GM12878 (cell line): ENCODE data around the gene TNFRSF6B. TPM values are rescaled to one million over a fixed set of nuclear protein-coding genes. Genes with fewer than 3 reads are reported as not detected.

Experiments
- ATAC-seq: fragments of 200-7000 bp; cut with Tn5 transposase; 3 replicates; pipeline ENCODE4 v1.9.1; 2020; ENCODE audit warnings: mild to moderate bottlenecking, moderate library complexity
- BruUV-seq: library from RNA; stranded (reverse); fragments of 400-500 nt; replicated peaks from 2 replicates; lab custom pipeline; 2021; lab: Mats Ljungman, UMichigan
- CTCF ChIA-PET: fragments of 300-600 bp; sonication (Branson Sonifier 250); formaldehyde crosslinking; extraction: SDS; loops from one replicate; lab custom pipeline; 2021; ENCODE audit warnings: inconsistent platforms; lab: Yijun Ruan, JAX
- POLR2A ChIA-PET: fragments of 350-600 bp; formaldehyde crosslinking; extraction: SDS; loops from one replicate; lab custom pipeline; 2021; ENCODE audit warnings: inconsistent platforms; lab: Charles Lee
- RAD21 ChIA-PET: fragments of 300-600 bp; sonication (Branson Sonifier 250); formaldehyde crosslinking; loops from one replicate; lab custom pipeline; 2023; ENCODE audit warnings: antibody characterized with exemption; ENCODE audit not compliant: unreplicated experiment; lab: Charles Lee
- SMC1A ChIA-PET: fragments of 300-600 bp; sonication (Branson Sonifier 250); formaldehyde crosslinking; loops from one replicate; lab custom pipeline; 2023; ENCODE audit not compliant: unreplicated experiment, uncharacterized antibody; lab: Charles Lee
- DNase-seq: peaks from one replicate; pipeline ENCODE4 v3.0.0-alpha.2; 2011; ENCODE audit warnings: low read depth, low spot score
- FAIRE-seq: peaks from 3 replicates; lab custom pipeline; 2011; peaks lifted over from hg19 to GRCh38; lab: Jason Lieb, UNC
- H2AFZ ChIP-seq: 2 replicates; pipeline ENCODE4 v1.6.0; 2011; ENCODE audit warnings: low read depth, low read length, control low read depth; ENCODE audit not compliant: control insufficient read depth
- H3K27ac ChIP-seq: 2 replicates; pipeline ENCODE4 v1.5.1; 2011; ENCODE audit warnings: control low read depth; ENCODE audit not compliant: control insufficient read depth, insufficient read depth
- H3K27me3 ChIP-seq, 2 experiments: replicated peaks in 1 of 2; 2 replicates each; pipeline versions ENCODE4 v1.6.0 to v1.6.1; 2011; ENCODE audit warnings: low read length in 1 of 2; ENCODE audit not compliant: control insufficient read depth in 2 of 2, insufficient read depth in 2 of 2
- H3K36me3 ChIP-seq, 2 experiments: 2 replicates each; pipeline ENCODE4 v1.5.1; 2011; ENCODE audit warnings: low read length in 1 of 2; ENCODE audit not compliant: control insufficient read depth in 2 of 2, insufficient read depth in 2 of 2
- H3K4me1 ChIP-seq: 2 replicates; pipeline ENCODE4 v1.6.1; 2011; ENCODE audit warnings: mild to moderate bottlenecking, low read length, moderate library complexity, mixed read lengths; ENCODE audit not compliant: control insufficient read depth, insufficient read depth
- H3K4me2 ChIP-seq: 2 replicates; pipeline ENCODE4 v1.6.0; 2011; ENCODE audit warnings: control low read depth; ENCODE audit not compliant: control insufficient read depth, insufficient read depth
- H3K4me3 ChIP-seq: fragments of 200-600 bp; sonication (generic); 2 replicates; pipeline ENCODE4 v1.5.1; 2016
- H3K79me2 ChIP-seq: 2 replicates; pipeline ENCODE4 v1.6.0; 2011; ENCODE audit warnings: low read length; ENCODE audit not compliant: control insufficient read depth, insufficient read depth
- H3K9ac ChIP-seq: 2 replicates; pipeline ENCODE4 v1.8.0; 2011; ENCODE audit warnings: low read length, control low read depth, mixed read lengths; ENCODE audit not compliant: control insufficient read depth, insufficient read depth
- H3K9me3 ChIP-seq: replicated peaks from 3 replicates; pipeline ENCODE4 v1.5.1; 2011; ENCODE audit warnings: mild to moderate bottlenecking, low read length; ENCODE audit not compliant: control insufficient read depth, insufficient read depth
- H4K20me1 ChIP-seq: 2 replicates; pipeline ENCODE4 v1.6.0; 2011; ENCODE audit not compliant: control insufficient read depth, insufficient read depth
- BHLHE40 ChIP-seq, 2 experiments: fragments of 450-650 bp in 1 of 2; IDR thresholded peaks; 2 replicates each; pipeline ENCODE4 v1.6.1; 2011 to 2017; ENCODE audit warnings: low read depth in 2 of 2, borderline replicate concordance in 1 of 2, improper control_type of control experiment in 1 of 2, low read length in 1 of 2, mild to moderate bottlenecking in 1 of 2
- BMI1 ChIP-seq: fragments of 450-650 bp; IDR thresholded peaks from 2 replicates; pipeline ENCODE4 v1.6.1; 2016; ENCODE audit warnings: mild to moderate bottlenecking, moderate library complexity, borderline replicate concordance
- CBFB ChIP-seq: IDR thresholded peaks from 2 replicates; pipeline ENCODE4 v1.6.1; 2016; ENCODE audit warnings: antibody characterized with exemption, low read depth
- CEBPB ChIP-seq, 2 experiments: fragments of 150-350 bp in 1 of 2; IDR thresholded peaks; 2 replicates each; pipeline ENCODE4 v1.6.1; 2012 to 2014; ENCODE audit warnings: low read depth in 2 of 2, low read length in 2 of 2, borderline replicate concordance in 1 of 2, inconsistent platforms in 1 of 2
- CHD2 ChIP-seq: IDR thresholded peaks from 2 replicates; pipeline ENCODE4 v1.6.1; 2011; ENCODE audit warnings: low read depth, low read length, improper control_type of control experiment, borderline replicate concordance
- E2F8 ChIP-seq: fragments of 450-650 bp; IDR thresholded peaks from 2 replicates; pipeline ENCODE4 v1.6.1; 2018; ENCODE audit warnings: mild to moderate bottlenecking, low read depth, moderate library complexity; ENCODE audit not compliant: partially characterized antibody
- FOXK2 ChIP-seq: fragments of 450-650 bp; IDR thresholded peaks from 2 replicates; pipeline ENCODE4 v1.6.1; 2017; ENCODE audit warnings: mild to moderate bottlenecking, moderate library complexity
- HDAC2 ChIP-seq: fragments of 200-600 bp; sonication (generic); IDR thresholded peaks from 2 replicates; pipeline ENCODE4 v1.6.1; 2017
- MTA3 ChIP-seq: IDR thresholded peaks from 2 replicates; pipeline ENCODE4 v1.6.1; 2012; ENCODE audit warnings: low read length, inconsistent platforms, borderline replicate concordance
- NFYA ChIP-seq: IDR thresholded peaks from 2 replicates; pipeline ENCODE4 v1.6.1; 2011; ENCODE audit warnings: low read depth, mild to moderate bottlenecking, low read length, improper control_type of control experiment, borderline replicate concordance
- NFYB ChIP-seq: IDR thresholded peaks from 2 replicates; pipeline ENCODE4 v1.6.1; 2011; ENCODE audit warnings: low read depth, mild to moderate bottlenecking, low read length, improper control_type of control experiment, moderate library complexity; ENCODE audit not compliant: insufficient read depth
- RAD51 ChIP-seq: fragments of 450-650 bp; IDR thresholded peaks from 2 replicates; pipeline ENCODE4 v1.6.1; 2016; ENCODE audit warnings: moderate library complexity, mild to moderate bottlenecking, inconsistent platforms
- RFX5 ChIP-seq: IDR thresholded peaks from 2 replicates; pipeline ENCODE4 v1.6.1; 2011; ENCODE audit warnings: low read depth, low read length, improper control_type of control experiment
- SPI1 ChIP-seq: IDR thresholded peaks from 2 replicates; pipeline ENCODE4 v1.6.1; 2011; ENCODE audit warnings: low read depth, mild to moderate bottlenecking, low read length, moderate library complexity, borderline replicate concordance; ENCODE audit not compliant: insufficient read depth
- SUPT20H ChIP-seq: IDR thresholded peaks from 2 replicates; pipeline ENCODE4 v1.6.1; 2011; ENCODE audit warnings: low read depth, mild to moderate bottlenecking, low read length, moderate library complexity, borderline replicate concordance; ENCODE audit not compliant: control insufficient read depth
- USF1 ChIP-seq: IDR thresholded peaks from 2 replicates; pipeline ENCODE4 v1.6.1; 2011; ENCODE audit warnings: borderline replicate concordance, low read depth, mild to moderate bottlenecking, moderate library complexity, mixed read lengths, low read length; ENCODE audit not compliant: insufficient read depth; ENCODE audit errors: extremely low read length
- ZNF207 ChIP-seq: fragments of 450-650 bp; IDR thresholded peaks from 2 replicates; pipeline ENCODE4 v1.6.1; 2014; ENCODE audit warnings: antibody characterized with exemption, mild to moderate bottlenecking, borderline replicate concordance
- ZNF217 ChIP-seq: fragments of 450-650 bp; IDR thresholded peaks from 2 replicates; pipeline ENCODE4 v1.6.1; 2017; ENCODE audit warnings: antibody characterized with exemption, mild to moderate bottlenecking
- whole genome bisulfite sequencing: methylation state at CpG from one replicate; pipeline ENCODE4 v1.1.6; 2016; ENCODE audit warnings: low lambda C conversion rate; ENCODE audit not compliant: insufficient replicate concordance, insufficient coverage; ENCODE audit errors: missing lambda C conversion rate; 5-methylcytosine and 5-hydroxymethylcytosine counted together
- in situ Hi-C: fragments of 300-500 bp; cut with MboI; formaldehyde crosslinking; loops from 9 replicates; pipeline ENCODE4 v1.14.3; 2018; ENCODE audit warnings: mixed read lengths
- intact Hi-C: fragments of 100-400 bp; cut with micrococcal nuclease; formaldehyde crosslinking; loops from one replicate; pipeline ENCODE4 v1.14.2; 2022; ENCODE audit not compliant: unreplicated experiment
- polyA plus RNA-seq, 11 experiments: library from polyadenylated mRNA; depleted of rRNA in 4 of 11; unstranded in 6 of 11; stranded (reverse) in 5 of 11; fragments of >200 nt; fragmentation: Nextera tagmentation in 4 of 11; fragmentation: Illumina TruSeq in 1 of 11; extraction: Ambion mirVana in 4 of 11; extraction: Trizol in 1 of 11; gene quantifications; 1 replicate in 1 of 11; 2 replicates in 10 of 11; pipeline versions ENCODE4 v1.2.1 to v1.2.3, GENCODE V29; 2011 to 2016; ENCODE audit warnings: inconsistent platforms in 2 of 11, missing spikeins in 2 of 11, low read depth in 1 of 11
- total RNA-seq, 4 experiments: library from RNA; depleted of rRNA in 3 of 4; stranded (reverse); fragments of >200 nt in 3 of 4; fragmentation: Illumina TruSeq in 1 of 4; extraction: Trizol in 1 of 4; gene quantifications; 2 replicates each; pipeline versions ENCODE4 v1.2.1 to v1.2.3, GENCODE V29; 2013 to 2021

Gene TNFRSF6B
- total and polyA plus RNA-seq, 10 of the 15 experiments (the other 5 are each of a cell fraction or from before 2014, with no cell fraction given), result 0.67 to 2.2 (median 1.8) TPM; not detected in 7

GRCh38 chr20:63708301-63709148 is 12.1 kb downstream of the TNFRSF6B start (continued):
- TF ChIP-seq E2F8 (no peak), ZNF217 (no peak), HDAC2 (no peak), RAD51 (no peak), BHLHE40 (IDR thresholded peaks at IDR 0.05; ENCODE audit: borderline replicate concordance in 1 of 2, low read depth in 2 of 2, low read length in 1 of 2) (no peak), ZNF207 (no peak), BMI1 (no peak)
- TF ChIP-seq, all 136 proteins: peak for 0

- Histone ChIP-seq H3K27ac (no peak overlapping the region; the same call in 1 of the 2 replicates), H4K20me1 (no peaks in the 10 kb centered on the region)
- in situ Hi-C loops, result loop anchor here (5.0 kb wide), 1 partner anchor 148 kb away; no protein-coding TSS in a partner anchor
- TF ChIP-seq ZNF207 (no peak), NFYB (no peak), SUPT20H (no peak), CHD2 (no peak), NFYA (no peak), CBFB (no peak), CEBPB (IDR thresholded peaks at IDR 0.05; ENCODE audit: borderline replicate concordance in 1 of 2, low read depth in 2 of 2, low read length in 2 of 2) (no peak), FOXK2 (no peak), BMI1 (no peak), USF1 (no peak), MTA3 (no peak), RFX5 (no peak), SPI1 (no peak)
These were observed 12.7 kb downstream of the TNFRSF6B start for GRCh38 chr20:63709149-63709527.

More at GRCh38 chr20:63709149-63709527, 12.7 kb downstream of the TNFRSF6B start:
- Histone ChIP-seq H3K4me2 (peak overlapping the region; percentile 72), H3K9ac (no peak overlapping the region), H3K27me3 (no peaks in the 10 kb centered on the region), H3K4me1 (peaks cover 12% of the 10 kb centered on the region), H3K4me3 (peak overlapping the region; percentile 89), H2AFZ (no peak overlapping the region), H3K36me3 (peaks cover 5 to 30% of the 10 kb centered on the region in 2 experiments), H3K79me2 (peaks cover 50% of the 10 kb centered on the region), H3K9me3 (peaks cover 10% of the 10 kb centered on the region; the same call in 2 of the 3 replicates)
- WGBS, result 98% methylated on average over 17 of the region's 17 CpGs
- no TSS peak for BruUV-seq
- ChIA-PET SMC1A (interaction anchor here (0.5 to 2.6 kb wide), 2 partner anchors 28 to 246 kb away, joined by 3 to 14 read pairs; partner anchors contain the start of gene LIME1), CTCF (interaction anchor here (0.9 to 3.3 kb wide), 3 partner anchors 28 to 265 kb away, joined by 3 to 28 read pairs (median 4); partner anchors contain the start of gene LIME1), RAD21 (interaction anchor here (0.6 to 2.4 kb wide), 5 partner anchors 19 to 352 kb away, joined by 3 to 32 read pairs (median 7); partner anchors contain the start of genes LIME1, PTK6 and SLC2A4RG), POLR2A (interaction anchor here (1.0 kb wide), 1 partner anchor 187 kb away, joined by 3 read pairs; no protein-coding TSS in a partner anchor)
- FAIRE-seq (no peak), ATAC-seq (no peak), DNase-seq (no peak)
- intact Hi-C loops, result no loop called here
